DOHH2 (cell line): ENCODE results near the gene CHCHD4.

Experiments
- H3F3A ChIP-seq: fragments of 200-600 bp; sonication (generic), shearing (Covaris generic); 2 replicates; pipeline ENCODE4 v1.6.0; 2016; ENCODE audit warnings: antibody characterized with exemption, mild to moderate bottlenecking; ENCODE audit not compliant: control insufficient read depth, insufficient read depth
- H3K27ac ChIP-seq: fragments of 200-600 bp; sonication (generic); 2 replicates; pipeline ENCODE4 v1.5.1; 2014; ENCODE audit warnings: low read depth, mild to moderate bottlenecking, low read length, moderate library complexity
- H3K27me3 ChIP-seq: fragments of 200-600 bp; sonication (generic); 2 replicates; pipeline ENCODE4 v1.6.1; 2014; ENCODE audit warnings: mild to moderate bottlenecking, low read length, mixed read lengths; ENCODE audit not compliant: control insufficient read depth
- H3K36me3 ChIP-seq: fragments of 200-600 bp; sonication (generic); 2 replicates; pipeline ENCODE4 v1.6.1; 2014; ENCODE audit warnings: mild to moderate bottlenecking, low read length, moderate library complexity, mixed read lengths; ENCODE audit not compliant: control insufficient read depth
- H3K4me1 ChIP-seq: fragments of 200-600 bp; sonication (generic); 2 replicates; pipeline ENCODE4 v1.6.1; 2014; ENCODE audit warnings: mild to moderate bottlenecking, low read length, mixed read lengths; ENCODE audit not compliant: control insufficient read depth
- H3K4me2 ChIP-seq: fragments of 200-600 bp; sonication (generic); 2 replicates; pipeline ENCODE4 v1.6.0; 2014; ENCODE audit warnings: mild to moderate bottlenecking, low read length, moderate library complexity
- H3K4me3 ChIP-seq: fragments of 200-600 bp; sonication (generic); 2 replicates; pipeline ENCODE4 v1.5.1; 2014; ENCODE audit warnings: mild to moderate bottlenecking, low read length, mixed read lengths
- H3K79me2 ChIP-seq: fragments of 200-600 bp; sonication (generic); 2 replicates; pipeline ENCODE4 v1.6.1; 2014; ENCODE audit warnings: mild to moderate bottlenecking, low read length, mixed read lengths; ENCODE audit not compliant: control insufficient read depth
- H3K9me2 ChIP-seq: fragments of 200-600 bp; sonication (generic); replicated peaks from 2 replicates; pipeline ENCODE4 v1.6.1; 2014; ENCODE audit warnings: mild to moderate bottlenecking, low read length, mixed read lengths; ENCODE audit not compliant: control insufficient read depth
- H3K9me3 ChIP-seq: fragments of 200-600 bp; sonication (generic); 2 replicates; pipeline ENCODE4 v1.6.1; 2014; ENCODE audit warnings: antibody characterized with exemption, low read length, mixed read lengths; ENCODE audit not compliant: control insufficient read depth, insufficient read depth
- H4K20me1 ChIP-seq: fragments of 200-600 bp; sonication (generic); 2 replicates; pipeline ENCODE4 v1.6.0; 2014; ENCODE audit warnings: low read depth, mild to moderate bottlenecking, antibody characterized with exemption, low read length, moderate library complexity; ENCODE audit not compliant: control insufficient read depth, insufficient read depth
- EZH2phosphoT487 ChIP-seq: fragments of 200-600 bp; sonication (generic); IDR thresholded peaks from 2 replicates; pipeline ENCODE4 v1.6.1; 2017; ENCODE audit warnings: borderline replicate concordance, mild to moderate bottlenecking, antibody characterized with exemption, low read length, moderate library complexity, mixed read lengths
- TF ChIP-seq, protein P1 (sequence below): fragments of 200-600 bp; sonication (generic); IDR thresholded peaks from one replicate; pipeline ENCODE4 v1.5.1; 2014; ENCODE audit warnings: antibody characterized with exemption, mild to moderate bottlenecking, low read depth, low read length; ENCODE audit not compliant: poor library complexity, severe bottlenecking

The CHCHD4 gene

DNA sequence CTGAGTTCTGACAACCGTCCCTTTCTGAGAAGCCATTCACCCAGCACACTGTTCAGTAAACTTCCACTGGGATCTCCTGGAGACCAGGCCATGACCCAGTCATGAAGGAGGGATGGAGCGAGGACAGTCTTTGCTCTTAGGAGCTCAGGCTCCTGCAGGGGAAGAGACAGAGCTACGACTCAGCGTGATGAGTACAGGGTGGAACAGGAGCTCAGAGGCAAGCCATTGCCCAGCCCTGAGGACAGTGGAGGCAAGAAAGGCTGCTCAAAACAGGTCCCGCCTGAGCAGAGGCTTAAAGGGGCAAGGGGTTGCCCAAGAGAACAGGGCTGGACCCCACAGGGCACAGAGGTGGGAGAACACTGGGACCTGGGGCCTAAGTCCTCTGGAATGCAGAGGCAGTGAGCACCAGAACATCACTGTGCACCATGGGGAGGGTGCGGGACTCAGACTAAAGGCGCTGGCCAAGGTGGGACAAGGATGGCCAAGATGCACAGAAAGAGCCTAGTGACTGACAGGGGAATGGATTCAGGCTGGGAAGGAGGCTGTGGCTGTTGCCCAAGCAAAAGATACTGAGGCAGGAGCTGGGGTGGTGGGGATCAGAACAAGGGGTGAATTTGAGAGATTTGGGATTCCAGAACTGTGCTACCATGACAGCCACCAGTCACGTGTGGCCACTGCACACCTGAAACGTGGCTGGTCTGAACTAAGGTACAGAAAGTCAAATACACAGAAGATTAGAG is 26.0 kb upstream of the CHCHD4 start:
- Histone ChIP-seq H3K36me3 (peaks cover 62% of the 10 kb centered on the region), H3F3A (no peaks in the 10 kb centered on the region), H3K9me3 (no peaks in the 10 kb centered on the region), H3K9me2 (no peaks in the 10 kb centered on the region), H3K27ac (no peak overlapping the region), H4K20me1 (no peaks in the 10 kb centered on the region), H3K4me3 (no peak overlapping the region), H3K79me2 (0 out of 2 replicates have a peak, but pooled peaks cover 2% of the 10 kb centered on the region), H3K4me1 (no peaks in the 10 kb centered on the region), H3K4me2 (no peak overlapping the region), H3K27me3 (no peaks in the 10 kb centered on the region)
- TF ChIP-seq, protein P1, sequence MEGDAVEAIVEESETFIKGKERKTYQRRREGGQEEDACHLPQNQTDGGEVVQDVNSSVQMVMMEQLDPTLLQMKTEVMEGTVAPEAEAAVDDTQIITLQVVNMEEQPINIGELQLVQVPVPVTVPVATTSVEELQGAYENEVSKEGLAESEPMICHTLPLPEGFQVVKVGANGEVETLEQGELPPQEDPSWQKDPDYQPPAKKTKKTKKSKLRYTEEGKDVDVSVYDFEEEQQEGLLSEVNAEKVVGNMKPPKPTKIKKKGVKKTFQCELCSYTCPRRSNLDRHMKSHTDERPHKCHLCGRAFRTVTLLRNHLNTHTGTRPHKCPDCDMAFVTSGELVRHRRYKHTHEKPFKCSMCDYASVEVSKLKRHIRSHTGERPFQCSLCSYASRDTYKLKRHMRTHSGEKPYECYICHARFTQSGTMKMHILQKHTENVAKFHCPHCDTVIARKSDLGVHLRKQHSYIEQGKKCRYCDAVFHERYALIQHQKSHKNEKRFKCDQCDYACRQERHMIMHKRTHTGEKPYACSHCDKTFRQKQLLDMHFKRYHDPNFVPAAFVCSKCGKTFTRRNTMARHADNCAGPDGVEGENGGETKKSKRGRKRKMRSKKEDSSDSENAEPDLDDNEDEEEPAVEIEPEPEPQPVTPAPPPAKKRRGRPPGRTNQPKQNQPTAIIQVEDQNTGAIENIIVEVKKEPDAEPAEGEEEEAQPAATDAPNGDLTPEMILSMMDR: no peak
- TF ChIP-seq EZH2phosphoT487: no peak

DNA sequence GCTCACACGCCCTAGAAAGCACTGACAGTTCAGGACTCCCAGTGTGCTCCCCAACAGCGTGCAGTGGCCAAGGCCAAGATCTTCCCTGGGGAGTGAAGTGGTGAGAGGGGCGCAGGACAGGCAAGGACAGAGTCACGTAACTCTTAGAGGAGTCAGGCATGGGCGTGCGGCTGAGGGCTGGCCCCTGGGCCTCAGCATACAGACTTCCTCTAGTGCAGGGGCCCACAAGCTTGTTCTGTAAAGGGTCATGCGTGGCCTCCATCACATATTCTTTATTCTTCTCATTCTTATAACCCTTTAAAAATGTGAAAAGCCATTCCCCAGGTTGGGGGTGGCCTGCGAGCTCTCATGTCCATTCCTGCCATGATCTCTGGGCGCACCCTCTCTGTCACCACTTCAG is 25.4 kb upstream of the CHCHD4 start:
- H3F3A ChIP-seq: no peaks in the 10 kb centered on the region; the same call in 1 of the 2 replicates
- no peak for TF ChIP-seq EZH2phosphoT487
- TF ChIP-seq, protein P1: no peak
- no peaks in the 10 kb centered on the region for H4K20me1 ChIP-seq
- H3K4me3 ChIP-seq: no peak overlapping the region
- H3K4me2 ChIP-seq: no peak overlapping the region
- peaks cover 66% of the 10 kb centered on the region for H3K36me3 ChIP-seq
- H3K4me1 ChIP-seq: no peaks in the 10 kb centered on the region
- no peaks in the 10 kb centered on the region for H3K27me3 ChIP-seq
- no peaks in the 10 kb centered on the region for H3K9me2 ChIP-seq
- H3K27ac ChIP-seq: no peak overlapping the region
- H3K9me3 ChIP-seq: no peaks in the 10 kb centered on the region
- H3K79me2 ChIP-seq: 0 out of 2 replicates have a peak, but pooled peaks cover 2% of the 10 kb centered on the region

DNA sequence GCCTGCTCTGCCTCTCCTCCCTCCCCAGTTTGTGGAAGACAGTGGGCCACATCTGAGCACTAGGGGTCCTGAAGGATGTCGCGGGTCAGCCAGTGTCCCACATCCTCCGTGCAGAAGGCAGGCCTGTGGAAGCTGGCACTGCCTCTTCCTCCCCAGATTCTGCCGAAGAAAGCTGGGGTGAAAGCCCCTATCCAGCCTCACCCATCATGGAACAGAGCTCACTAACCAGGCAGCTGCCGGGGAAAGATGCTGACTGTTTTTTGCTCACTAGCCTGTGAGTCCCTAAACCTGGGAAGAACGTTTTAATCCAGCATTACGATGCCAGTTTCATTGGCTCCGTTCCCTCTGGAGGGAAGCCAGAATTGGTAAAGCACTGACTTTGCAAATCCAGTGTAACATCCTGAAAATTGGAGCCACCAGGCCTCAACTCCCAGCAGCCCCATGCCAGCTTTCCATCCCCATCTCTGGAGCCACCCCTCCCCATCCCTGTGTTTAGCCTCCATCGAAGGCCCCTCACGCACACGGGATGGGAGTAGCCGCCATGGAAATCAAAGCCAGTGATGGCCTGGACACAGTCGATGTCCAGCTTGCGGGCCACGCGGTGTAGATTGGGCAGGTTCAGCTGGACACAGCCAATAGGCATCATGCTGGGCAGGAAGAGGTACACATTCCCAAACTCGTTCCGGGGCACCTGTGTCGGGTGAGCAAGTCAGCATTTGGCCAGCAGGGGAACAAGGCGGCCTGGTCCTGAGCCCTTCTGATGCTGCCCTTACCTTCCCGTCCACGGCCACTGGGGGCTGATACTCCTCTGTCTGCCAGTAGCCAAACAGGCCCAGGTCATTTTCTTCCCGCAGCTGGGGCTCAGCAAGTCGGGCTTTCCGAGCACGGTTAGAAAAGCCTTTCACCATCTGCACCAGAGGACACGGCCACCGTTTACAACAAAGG is 23.6 kb upstream of the CHCHD4 start:
- Histone ChIP-seq H4K20me1 (no peaks in the 10 kb centered on the region), H3K4me3 (no peak overlapping the region), H3K79me2 (no peaks in the 10 kb centered on the region), H3K27me3 (no peaks in the 10 kb centered on the region), H3K9me2 (no peaks in the 10 kb centered on the region), H3K36me3 (peaks cover 59% of the 10 kb centered on the region), H3F3A (peaks cover 2% of the 10 kb centered on the region), H3K4me2 (no peak overlapping the region), H3K9me3 (no peaks in the 10 kb centered on the region), H3K27ac (no peak overlapping the region), H3K4me1 (no peaks in the 10 kb centered on the region)
- no peak for TF ChIP-seq EZH2phosphoT487
- TF ChIP-seq, protein P1: no peak
